KMS-11 (cell line): ENCODE measurements around the gene FBLN1.

Experiments
- H2AFZ ChIP-seq: fragments of 200-600 bp; sonication (generic); 2 replicates; pipeline ENCODE4 v1.6.1; 2016; ENCODE audit warnings: antibody characterized with exemption, mixed run types, low read depth
- H3K27ac ChIP-seq: fragments of 200-600 bp; sonication (generic); 2 replicates; pipeline ENCODE4 v1.6.1; 2016; ENCODE audit warnings: mild to moderate bottlenecking, mixed run types
- H3K27me3 ChIP-seq: fragments of 200-600 bp; sonication (generic); 2 replicates; pipeline ENCODE4 v1.6.1; 2017; ENCODE audit warnings: mild to moderate bottlenecking, low read depth, mixed run types, moderate library complexity; ENCODE audit not compliant: insufficient read depth
- H3K36me3 ChIP-seq: fragments of 200-600 bp; sonication (generic); 2 replicates; pipeline ENCODE4 v1.6.1; 2017; ENCODE audit warnings: mild to moderate bottlenecking, mixed run types; ENCODE audit not compliant: insufficient read depth
- H3K4me1 ChIP-seq: fragments of 200-600 bp; sonication (generic); 2 replicates; pipeline ENCODE4 v1.6.1; 2016; ENCODE audit warnings: mild to moderate bottlenecking, low read depth, mixed run types; ENCODE audit not compliant: poor library complexity, severe bottlenecking
- H3K4me2 ChIP-seq: fragments of 200-600 bp; sonication (generic); 2 replicates; pipeline ENCODE4 v1.7.0; 2016; ENCODE audit warnings: mild to moderate bottlenecking, mixed run types
- H3K4me3 ChIP-seq: fragments of 200-600 bp; sonication (generic); IDR thresholded peaks from 2 replicates; pipeline ENCODE4 v1.6.1; 2017; ENCODE audit warnings: low read depth, low read length, mixed read lengths; ENCODE audit not compliant: insufficient read depth
- H3K79me2 ChIP-seq: fragments of 200-600 bp; sonication (generic); 2 replicates; pipeline ENCODE4 v1.6.1; 2016; ENCODE audit warnings: low read depth, mixed run types; ENCODE audit not compliant: insufficient read depth
- H3K9ac ChIP-seq: fragments of 200-600 bp; sonication (generic); 2 replicates; pipeline ENCODE4 v1.6.1; 2016; ENCODE audit warnings: mild to moderate bottlenecking, mixed run types
- H4K20me1 ChIP-seq: fragments of 200-600 bp; sonication (generic); 2 replicates; pipeline ENCODE4 v1.6.1; 2016; ENCODE audit warnings: mild to moderate bottlenecking, mixed run types; ENCODE audit not compliant: insufficient read depth
- TF ChIP-seq, protein P1 (sequence below): fragments of 200-600 bp; sonication (generic); conservative IDR thresholded peaks from 2 replicates; pipeline ENCODE4 v1.6.1; 2017; ENCODE audit warnings: low read depth, mild to moderate bottlenecking, antibody characterized with exemption, low read length, moderate library complexity, mixed read lengths

The FBLN1 gene

DNA sequence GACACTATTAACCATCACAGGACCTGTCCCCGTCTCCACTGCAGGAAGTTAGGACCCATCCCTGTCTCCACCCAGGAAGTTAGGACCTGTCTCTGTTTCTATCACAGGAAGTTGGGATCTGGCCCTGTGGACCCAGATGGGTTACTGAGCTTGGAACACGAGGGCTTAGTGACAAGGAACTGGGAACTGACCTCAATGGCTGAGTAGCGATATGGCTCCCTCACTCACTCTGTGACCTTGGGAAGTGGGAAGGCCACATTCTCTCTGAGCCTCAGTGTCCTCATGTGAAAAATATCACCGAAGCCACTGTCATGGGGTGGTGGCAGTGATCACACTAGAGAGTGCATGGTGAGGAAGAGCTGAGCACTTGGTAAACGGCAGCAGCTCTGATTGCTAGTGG is 59.4 kb downstream of the FBLN1 start:
- H3K4me3 ChIP-seq: no peak overlapping the region
- H2AFZ ChIP-seq: no peak overlapping the region
- no peaks in the 10 kb centered on the region for H4K20me1 ChIP-seq
- H3K36me3 ChIP-seq: no peaks in the 10 kb centered on the region
- TF ChIP-seq, protein P1, sequence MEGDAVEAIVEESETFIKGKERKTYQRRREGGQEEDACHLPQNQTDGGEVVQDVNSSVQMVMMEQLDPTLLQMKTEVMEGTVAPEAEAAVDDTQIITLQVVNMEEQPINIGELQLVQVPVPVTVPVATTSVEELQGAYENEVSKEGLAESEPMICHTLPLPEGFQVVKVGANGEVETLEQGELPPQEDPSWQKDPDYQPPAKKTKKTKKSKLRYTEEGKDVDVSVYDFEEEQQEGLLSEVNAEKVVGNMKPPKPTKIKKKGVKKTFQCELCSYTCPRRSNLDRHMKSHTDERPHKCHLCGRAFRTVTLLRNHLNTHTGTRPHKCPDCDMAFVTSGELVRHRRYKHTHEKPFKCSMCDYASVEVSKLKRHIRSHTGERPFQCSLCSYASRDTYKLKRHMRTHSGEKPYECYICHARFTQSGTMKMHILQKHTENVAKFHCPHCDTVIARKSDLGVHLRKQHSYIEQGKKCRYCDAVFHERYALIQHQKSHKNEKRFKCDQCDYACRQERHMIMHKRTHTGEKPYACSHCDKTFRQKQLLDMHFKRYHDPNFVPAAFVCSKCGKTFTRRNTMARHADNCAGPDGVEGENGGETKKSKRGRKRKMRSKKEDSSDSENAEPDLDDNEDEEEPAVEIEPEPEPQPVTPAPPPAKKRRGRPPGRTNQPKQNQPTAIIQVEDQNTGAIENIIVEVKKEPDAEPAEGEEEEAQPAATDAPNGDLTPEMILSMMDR: no peak
- no peak overlapping the region for H3K9ac ChIP-seq
- no peak overlapping the region for H3K27ac ChIP-seq
- H3K79me2 ChIP-seq: no peaks in the 10 kb centered on the region
- no peak overlapping the region for H3K4me2 ChIP-seq
- H3K4me1 ChIP-seq: no peaks in the 10 kb centered on the region
- H3K27me3 ChIP-seq: peaks cover 66% of the 10 kb centered on the region

- Histone ChIP-seq H3K4me3 (no peak overlapping the region), H3K27me3 (peaks cover 72% of the 10 kb centered on the region), H3K4me1 (no peaks in the 10 kb centered on the region), H3K27ac (no peak overlapping the region), H3K79me2 (no peaks in the 10 kb centered on the region), H3K36me3 (no peaks in the 10 kb centered on the region), H3K4me2 (no peak overlapping the region), H4K20me1 (no peaks in the 10 kb centered on the region), H3K9ac (no peak overlapping the region), H2AFZ (no peak overlapping the region)
- TF ChIP-seq, protein P1: no peak
Measured at GRCh38 chr22:45562537-45563361, 60.1 kb downstream of the FBLN1 start.

DNA sequence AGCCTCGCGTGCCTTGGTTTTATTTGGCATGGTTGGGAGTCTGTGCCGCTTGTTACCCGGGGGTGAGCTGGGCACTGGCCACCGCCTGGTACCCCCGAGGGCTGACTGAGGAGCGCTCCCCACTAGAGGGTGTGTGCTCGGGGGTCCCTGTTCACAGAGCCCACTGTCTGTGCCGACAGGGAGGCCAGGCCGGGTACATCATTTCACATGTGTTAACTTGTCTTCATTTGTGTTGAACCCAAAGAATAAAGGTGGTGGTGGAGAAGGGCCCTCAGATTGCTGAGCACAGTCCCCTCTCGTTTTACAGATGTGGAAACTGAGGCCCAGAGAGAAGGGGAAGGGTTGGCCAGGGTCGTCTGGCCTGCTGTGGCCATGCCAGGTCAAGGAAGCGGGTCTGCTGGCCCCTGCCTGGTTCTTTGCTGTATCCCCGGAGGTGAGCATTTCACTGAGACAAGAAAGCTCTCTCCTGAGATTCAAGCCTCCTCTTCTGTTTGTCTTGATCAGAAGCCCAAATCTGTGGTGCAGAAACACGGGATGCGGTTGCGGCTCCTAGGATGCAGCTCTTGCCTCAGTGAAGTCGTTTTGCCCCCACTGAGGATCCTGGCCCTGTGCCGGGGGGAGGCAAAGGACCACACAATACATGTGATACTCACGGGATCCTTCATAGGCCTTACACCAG is 60.8 kb downstream of the FBLN1 start:
- Histone ChIP-seq H4K20me1 (no peaks in the 10 kb centered on the region), H2AFZ (no peak overlapping the region), H3K79me2 (no peaks in the 10 kb centered on the region), H3K4me3 (no peak overlapping the region), H3K9ac (no peak overlapping the region), H3K4me1 (no peaks in the 10 kb centered on the region), H3K27ac (no peak overlapping the region), H3K27me3 (peaks cover 74% of the 10 kb centered on the region), H3K4me2 (no peak overlapping the region), H3K36me3 (no peaks in the 10 kb centered on the region)
- TF ChIP-seq, protein P1: no peak

DNA sequence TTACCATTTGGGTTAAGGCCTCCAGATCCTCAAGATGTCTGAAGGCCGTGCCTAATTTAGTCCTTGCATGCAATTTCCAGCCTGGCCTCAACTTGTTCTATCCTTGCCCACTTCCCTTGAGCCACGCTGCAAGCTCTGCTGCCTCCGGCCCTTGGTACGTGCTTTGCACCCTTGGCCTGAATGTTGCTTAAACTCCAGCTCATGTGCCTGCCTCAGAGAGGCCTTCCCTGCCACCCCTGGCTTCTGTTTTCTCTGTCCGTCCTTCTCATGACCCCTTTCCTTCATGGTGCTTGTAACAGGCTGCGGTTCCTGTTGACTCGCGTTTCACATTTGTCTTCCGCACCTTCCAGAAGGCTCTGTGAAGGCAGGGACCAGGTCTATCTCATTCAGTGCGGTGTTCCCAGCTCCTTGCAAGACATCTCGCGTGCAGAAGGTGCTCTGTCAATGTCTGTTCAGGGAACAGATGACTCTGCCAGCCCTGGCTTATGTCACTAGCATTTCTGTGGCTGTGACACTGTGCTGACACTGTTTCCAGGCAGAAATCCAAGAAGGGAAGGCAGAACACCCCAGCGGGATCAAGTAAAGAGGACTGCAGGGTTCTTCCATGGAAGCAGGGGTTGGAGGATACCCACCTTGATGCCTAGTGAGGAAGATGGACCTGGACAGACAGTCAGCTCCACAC is 61.8 kb downstream of the FBLN1 start:
- TF ChIP-seq, protein P1: no peak
- Histone ChIP-seq H3K36me3 (no peaks in the 10 kb centered on the region), H3K27ac (no peak overlapping the region), H3K4me2 (no peak overlapping the region), H2AFZ (no peak overlapping the region), H3K27me3 (peaks cover 72% of the 10 kb centered on the region), H3K4me1 (no peaks in the 10 kb centered on the region), H3K79me2 (no peaks in the 10 kb centered on the region), H3K4me3 (no peak overlapping the region), H3K9ac (no peak overlapping the region), H4K20me1 (no peaks in the 10 kb centered on the region)
